ENCODE data around the gene TPGS2.
"Not testable (repeated sequence)": the region's sequence is repeated elsewhere in the genome, so short reads cannot be mapped to it uniquely, and the experiment has no call there.

The TPGS2 gene

GRCh38 chr18:36828630-36829361 is at the start of gene TPGS2, which contains the start of gene KIAA1328:
Gene TPGS2, minus strand, starts transcription at chr18:36829002. Its CDS starts 235 bp downstream, at chr18:36828767.
Gene KIAA1328, plus strand, starts transcription at chr18:36829127. Its CDS starts 12 bp downstream, at chr18:36829139.
- DNase-seq, result peak; percentile 91

- not testable (repeated sequence) for DNase-seq
Observed at GRCh38 chr18:36873826-36874225, 45.0 kb upstream of the TPGS2 start.

GRCh38 chr18:36872329-36872728 is 43.5 kb upstream of the TPGS2 start:
- no peak for DNase-seq

GRCh38 chr18:36871801-36872200 is 43.0 kb upstream of the TPGS2 start:
- DNase-seq, result no peak

- DNase-seq, result no peak
Observed at GRCh38 chr18:36867056-36867455, 38.3 kb upstream of the TPGS2 start.

GRCh38 chr18:36862182-36862581 is 33.4 kb upstream of the TPGS2 start:
- no peak for DNase-seq

- DNase-seq, result no peak
Observed at GRCh38 chr18:36856815-36857214, 28.0 kb upstream of the TPGS2 start.

GRCh38 chr18:36851202-36851590 is 22.4 kb upstream of the TPGS2 start:
- DNase-seq, result no peak

GRCh38 chr18:36850527-36851201 is 21.9 kb upstream of the TPGS2 start:
- no peak for DNase-seq

- DNase-seq, result no peak
Observed at GRCh38 chr18:36849288-36850006, 20.6 kb upstream of the TPGS2 start.

- no peak for DNase-seq
Observed at GRCh38 chr18:36848609-36849008, 19.8 kb upstream of the TPGS2 start.

- no peak for DNase-seq
Observed at GRCh38 chr18:36843784-36844183, 15.0 kb upstream of the TPGS2 start.

GRCh38 chr18:36843199-36843598 is 14.4 kb upstream of the TPGS2 start:
- no peak for DNase-seq

GRCh38 chr18:36839835-36840234 is 11.0 kb upstream of the TPGS2 start:
- no peak for DNase-seq

GRCh38 chr18:36835927-36836326 is 7.1 kb upstream of the TPGS2 start:
- DNase-seq, result no peak

- DNase-seq, result no peak
Observed at GRCh38 chr18:36833120-36833519, 4.3 kb upstream of the TPGS2 start.

- DNase-seq, result no peak
Observed at GRCh38 chr18:36831139-36831538, 2.3 kb upstream of the TPGS2 start.

- DNase-seq, result no peak
Observed at GRCh38 chr18:36830158-36830495, 1.3 kb upstream of the TPGS2 start.

GRCh38 chr18:36829362-36830157 is 758 bp upstream of the TPGS2 start:
- no peak for DNase-seq

- peak; percentile 41 for DNase-seq
Observed at GRCh38 chr18:36828157-36828629, 609 bp downstream of the TPGS2 start.

GRCh38 chr18:36826556-36826955 is 2.2 kb downstream of the TPGS2 start:
- DNase-seq, result no peak

- no peak for DNase-seq
Observed at GRCh38 chr18:36825526-36825925, 3.3 kb downstream of the TPGS2 start.

GRCh38 chr18:36821681-36822080 is 7.1 kb downstream of the TPGS2 start:
- no peak for DNase-seq

Measured in activated T-cell treated with anti-CD3 and anti-CD28 coated beads, Interleukin-2, amount 50 U/mL, for 1 hour (primary cell).